Left renal cortex interstitium (tissue), 4 donors: ENCODE data around the gene MSH3. TPM values are rescaled to one million over a fixed set of nuclear protein-coding genes. Genes with fewer than 3 reads are reported as not detected.
"Not testable (repeated sequence)": the region's sequence is repeated elsewhere in the genome, so short reads cannot be mapped to it uniquely, and the experiment has no call there.

ENCODE experiments used
- DNase-seq, 4 donors: peaks; one replicate each; pipeline ENCODE4 v3.0.0-alpha.2; 2013; ENCODE audit warnings: low read depth in 4 of 4, low spot score in 2 of 4, missing footprints in 1 of 4
- polyA plus RNA-seq, 4 donors: library from polyadenylated mRNA; unstranded; fragments of 120-200 nt; gene quantifications; one replicate each; pipeline ENCODE4 v1.2.1, GENCODE V29; 2013; ENCODE audit not compliant: insufficient read length in 4 of 4

MSH3 gene
- polyA plus RNA-seq, 4 donors, result 18.6 to 24.0 (median 21.3) TPM

DNA sequence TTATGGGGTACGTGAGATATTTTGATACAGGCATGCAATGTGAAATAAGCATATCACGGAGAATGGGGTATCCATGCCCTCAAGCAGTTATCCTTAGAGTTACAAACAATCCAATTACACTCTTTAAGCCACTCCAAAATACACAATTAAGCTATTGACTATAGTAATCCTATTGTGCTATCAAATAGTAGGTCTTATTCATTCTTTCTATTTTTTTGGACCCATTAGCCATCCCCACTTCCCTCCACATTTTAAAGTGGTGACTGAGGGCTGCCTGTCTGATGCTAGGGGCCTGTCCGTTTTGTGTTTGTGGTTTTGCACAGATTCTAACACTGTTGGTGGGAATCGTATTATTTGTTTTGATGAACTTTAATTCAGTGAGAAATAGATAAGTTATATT is 130.0 kb downstream of the MSH3 start:
- no peak for DNase-seq

- DNase-seq, result not testable (repeated sequence)
Observed at GRCh38 chr5:80789319-80790016, 135.0 kb downstream of the MSH3 start.

GRCh38 chr5:80790698-80791097 is 136.2 kb downstream of the MSH3 start:
- no peak for DNase-seq

DNA sequence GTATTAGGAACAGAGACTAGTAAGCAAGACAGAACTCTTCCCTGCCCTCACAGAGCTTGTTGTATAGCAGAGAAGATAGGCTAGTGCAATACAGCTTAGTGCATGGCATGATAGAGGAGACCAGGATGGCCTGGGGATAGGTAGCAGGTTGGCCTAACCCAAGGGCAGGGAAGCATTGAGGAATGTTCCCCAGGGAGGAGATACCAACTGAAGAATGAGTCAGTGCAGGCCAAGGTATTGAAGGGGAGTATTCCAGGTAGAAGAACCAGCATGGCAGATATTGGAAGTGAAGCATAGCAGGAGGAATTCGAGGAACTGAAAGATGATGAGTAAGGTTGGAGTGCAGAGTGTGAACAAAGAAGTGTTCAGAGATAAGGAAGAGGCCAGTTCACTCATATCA is 138.9 kb downstream of the MSH3 start:
- DNase-seq, result no peak

GRCh38 chr5:80796846-80797245 is 142.4 kb downstream of the MSH3 start:
- DNase-seq, result no peak

- no peak for DNase-seq
Observed at GRCh38 chr5:80797428-80798024, 143.1 kb downstream of the MSH3 start.

- no peak for DNase-seq
Observed at GRCh38 chr5:80798166-80798565, 143.7 kb downstream of the MSH3 start.

DNA sequence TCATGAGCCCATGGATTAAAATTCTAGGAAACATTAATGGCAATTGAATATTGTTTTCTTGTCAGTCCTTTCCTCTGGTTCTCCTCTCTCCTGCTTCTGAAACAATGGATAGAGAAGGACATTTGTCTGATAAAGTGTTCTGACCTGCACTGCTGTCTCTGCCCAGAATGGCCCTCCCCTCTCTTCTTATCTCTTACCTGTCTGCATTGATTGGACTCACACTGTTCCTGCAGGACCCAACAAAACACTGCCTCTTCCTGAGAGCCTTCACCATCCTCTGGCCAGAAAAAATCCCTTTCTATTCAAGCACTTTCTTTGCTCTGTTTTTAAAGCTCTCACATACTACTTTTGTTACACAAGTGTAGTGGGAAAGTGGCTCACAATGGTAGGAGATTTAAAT is 144.2 kb downstream of the MSH3 start:
- no peak for DNase-seq

DNA sequence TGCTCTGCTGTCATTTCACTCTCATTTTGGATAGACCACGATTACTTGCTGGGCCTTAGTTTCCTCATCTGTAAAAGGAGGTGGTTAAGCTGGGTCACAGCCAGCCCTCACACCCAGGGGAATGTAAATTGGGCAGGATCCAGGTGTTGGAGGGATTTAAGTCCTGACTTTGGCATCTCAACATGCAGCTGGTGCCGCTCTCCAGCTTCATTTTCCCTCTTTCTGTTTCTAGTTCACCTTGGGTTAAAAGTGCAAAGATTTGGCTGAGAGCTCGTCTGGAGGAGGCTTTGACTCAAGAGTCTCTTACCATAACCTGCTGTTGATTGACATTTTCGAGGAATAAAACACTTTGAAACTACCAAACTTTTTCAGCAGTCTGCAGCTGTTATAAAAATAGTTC is 144.6 kb downstream of the MSH3 start:
- no peak for DNase-seq

DNA sequence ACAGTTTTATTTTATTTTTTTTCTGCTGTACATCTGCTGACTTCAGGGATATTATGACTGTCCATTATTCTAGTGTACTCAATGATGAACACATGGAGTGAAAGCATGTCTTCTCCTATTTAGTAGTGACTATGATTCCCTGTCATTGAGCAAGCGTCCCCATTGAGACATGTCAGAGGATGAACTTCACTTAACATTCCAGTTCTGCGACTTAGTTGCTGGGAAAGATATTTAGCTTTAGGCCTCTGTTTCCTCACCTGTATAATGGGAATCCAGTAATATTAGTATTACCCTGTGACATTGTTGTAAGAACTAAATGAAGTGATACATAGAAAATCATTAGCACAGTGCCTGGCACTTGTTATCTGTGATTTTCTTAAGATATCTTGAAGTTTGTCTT is 145.1 kb downstream of the MSH3 start:
- DNase-seq, result no peak

- DNase-seq, result no peak
Observed at GRCh38 chr5:80804332-80804731, 149.9 kb downstream of the MSH3 start.

GRCh38 chr5:80805038-80805437 is 150.6 kb downstream of the MSH3 start:
- DNase-seq, result no peak

GRCh38 chr5:80806929-80807328 is 152.5 kb downstream of the MSH3 start:
- DNase-seq, result no peak

GRCh38 chr5:80809451-80809850 is 155.0 kb downstream of the MSH3 start:
- no peak for DNase-seq

- DNase-seq, result no peak
Observed at GRCh38 chr5:80810425-80810824, 156.0 kb downstream of the MSH3 start.

DNA sequence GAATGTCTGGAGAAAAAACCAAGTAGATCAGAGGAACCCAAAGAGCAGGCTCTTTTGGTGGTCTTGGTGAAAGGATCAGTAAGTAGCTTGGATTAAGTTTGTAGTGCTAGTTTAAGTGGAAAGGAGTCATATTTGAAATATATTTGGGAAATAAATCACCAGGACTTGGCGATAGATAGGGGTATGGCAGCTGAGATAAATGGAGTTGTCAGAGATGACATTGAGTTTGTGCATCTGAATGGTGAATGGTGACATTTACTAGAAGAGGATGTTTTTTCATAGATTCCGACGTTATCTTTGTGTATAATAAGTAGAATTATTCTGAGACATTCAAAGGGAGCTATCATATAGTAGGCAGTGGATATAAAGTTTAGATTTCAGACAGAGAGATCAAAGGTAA is 162.1 kb downstream of the MSH3 start:
- DNase-seq, result no peak

DNA sequence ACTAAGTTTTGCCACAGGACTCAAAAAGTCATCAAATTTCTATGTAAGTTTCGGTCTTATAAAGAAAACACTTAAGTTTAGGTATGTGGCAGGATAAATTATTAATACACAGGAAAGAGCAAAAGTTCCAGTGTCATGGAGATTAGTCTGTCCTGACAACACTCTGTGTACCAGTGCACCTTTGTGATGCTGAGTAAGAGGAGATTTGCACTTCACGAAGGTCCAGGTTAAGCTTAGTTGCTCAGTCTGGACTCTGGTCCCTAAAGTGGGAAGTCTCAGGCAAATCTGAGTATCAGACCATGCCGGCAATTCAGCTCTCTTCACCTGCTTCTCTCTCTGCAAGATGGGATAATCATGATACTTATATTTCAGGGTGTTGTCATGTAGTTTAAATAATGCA is 166.2 kb downstream of the MSH3 start:
- no peak for DNase-seq

DNA sequence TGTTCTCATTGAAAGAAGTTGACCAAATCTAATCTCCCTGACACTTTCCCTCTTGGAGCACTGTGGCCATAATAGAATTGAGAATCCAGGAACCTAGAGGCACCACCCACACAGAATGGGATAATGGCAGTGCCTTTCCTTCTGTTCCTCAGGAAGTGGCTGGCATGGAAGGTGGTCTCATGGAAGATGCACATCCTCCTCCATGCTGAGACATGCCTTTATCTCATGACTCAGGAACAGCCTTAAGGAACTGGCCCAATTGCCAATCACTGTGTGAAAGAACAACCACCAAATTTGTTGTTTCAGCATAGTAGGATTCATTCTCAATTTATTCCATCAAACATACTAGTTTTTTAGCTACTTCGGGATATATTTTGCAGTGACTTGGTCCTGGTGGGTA is 168.2 kb downstream of the MSH3 start:
- DNase-seq, result no peak

DNA sequence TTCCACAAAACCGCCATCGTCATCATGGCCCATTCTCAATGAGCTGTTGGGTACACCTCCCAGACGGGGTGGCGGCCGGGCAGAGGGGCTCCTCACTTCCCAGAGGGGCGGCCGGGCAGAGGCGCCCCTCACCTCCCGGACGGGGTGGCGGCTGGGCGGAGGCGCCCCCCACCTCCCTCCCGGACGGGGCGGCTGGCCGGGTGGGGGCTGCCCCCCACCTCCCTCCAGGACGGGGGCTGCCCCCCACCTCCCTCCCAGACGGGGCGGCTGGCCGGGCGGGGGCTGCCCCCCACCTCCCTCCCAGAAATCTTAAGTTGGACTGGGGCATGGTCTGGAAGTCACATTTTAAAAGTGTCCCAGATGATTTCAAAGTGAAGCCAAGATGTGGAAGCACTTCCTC is 169.7 kb downstream of the MSH3 start:
- DNase-seq, result not testable (repeated sequence)

DNA sequence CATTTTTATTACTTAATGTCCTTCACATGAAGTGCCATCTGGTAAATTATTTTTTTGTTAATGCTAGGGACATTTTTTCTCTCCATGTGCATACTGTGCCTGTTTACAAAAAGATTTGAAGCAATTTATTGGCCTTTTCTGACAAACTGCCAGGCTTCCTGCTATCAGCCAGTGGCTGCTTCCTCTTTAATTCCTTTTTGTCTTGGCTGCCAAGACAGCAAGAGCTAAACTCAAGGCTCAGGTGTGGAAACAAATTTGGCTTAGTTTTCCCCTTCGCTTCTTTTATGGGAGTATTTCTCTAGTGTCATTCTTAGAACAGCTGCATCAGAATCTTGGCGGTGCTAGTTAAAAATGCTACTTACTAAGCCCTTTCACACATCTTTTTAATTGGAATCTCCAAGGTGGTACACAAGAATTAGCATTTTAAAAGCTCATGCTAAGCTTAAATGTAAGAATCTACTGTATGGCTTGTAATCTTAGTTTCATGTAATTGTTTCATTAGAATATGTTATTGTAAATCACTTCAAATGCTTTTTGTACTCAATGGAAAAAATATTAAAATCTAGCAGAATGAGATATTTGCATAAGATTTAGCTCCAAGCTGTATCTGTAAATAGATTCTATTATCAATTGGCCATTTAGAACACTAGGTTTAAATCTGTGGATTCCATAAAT is 171.5 kb downstream of the MSH3 start:
- no peak for DNase-seq

GRCh38 chr5:80834710-80835109 is 180.3 kb downstream of the MSH3 start:
- no peak for DNase-seq

- DNase-seq, result no peak
Observed at GRCh38 chr5:80835128-80835527, 180.7 kb downstream of the MSH3 start.
